ENCODE data around the gene AMOTL1.

DNA sequence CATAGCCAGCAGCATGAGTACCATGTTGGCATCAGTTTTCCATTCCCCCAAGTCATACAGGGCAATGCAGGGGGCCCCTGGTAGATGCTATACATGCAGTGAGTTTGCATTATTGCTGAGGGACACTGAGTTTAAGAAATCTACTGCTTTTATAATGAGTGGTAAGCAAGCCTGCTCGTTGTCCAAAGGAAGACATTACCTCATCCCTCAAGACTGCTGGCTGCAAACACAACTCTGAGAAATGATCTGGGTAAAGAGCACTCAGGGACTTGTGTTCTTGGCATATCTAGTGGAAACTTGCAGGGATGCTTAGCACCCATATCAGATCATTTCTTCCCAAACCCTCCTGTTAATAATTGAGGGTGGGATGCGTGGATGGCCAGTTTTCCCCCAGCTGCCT lies 127.3 kb downstream of the AMOTL1 start:
- no peak for TF ChIP-seq EZH2 (IDR thresholded peaks at IDR 0.05; ENCODE audit: low read length)
- TF ChIP-seq, protein P1, sequence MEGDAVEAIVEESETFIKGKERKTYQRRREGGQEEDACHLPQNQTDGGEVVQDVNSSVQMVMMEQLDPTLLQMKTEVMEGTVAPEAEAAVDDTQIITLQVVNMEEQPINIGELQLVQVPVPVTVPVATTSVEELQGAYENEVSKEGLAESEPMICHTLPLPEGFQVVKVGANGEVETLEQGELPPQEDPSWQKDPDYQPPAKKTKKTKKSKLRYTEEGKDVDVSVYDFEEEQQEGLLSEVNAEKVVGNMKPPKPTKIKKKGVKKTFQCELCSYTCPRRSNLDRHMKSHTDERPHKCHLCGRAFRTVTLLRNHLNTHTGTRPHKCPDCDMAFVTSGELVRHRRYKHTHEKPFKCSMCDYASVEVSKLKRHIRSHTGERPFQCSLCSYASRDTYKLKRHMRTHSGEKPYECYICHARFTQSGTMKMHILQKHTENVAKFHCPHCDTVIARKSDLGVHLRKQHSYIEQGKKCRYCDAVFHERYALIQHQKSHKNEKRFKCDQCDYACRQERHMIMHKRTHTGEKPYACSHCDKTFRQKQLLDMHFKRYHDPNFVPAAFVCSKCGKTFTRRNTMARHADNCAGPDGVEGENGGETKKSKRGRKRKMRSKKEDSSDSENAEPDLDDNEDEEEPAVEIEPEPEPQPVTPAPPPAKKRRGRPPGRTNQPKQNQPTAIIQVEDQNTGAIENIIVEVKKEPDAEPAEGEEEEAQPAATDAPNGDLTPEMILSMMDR (optimal IDR thresholded peaks at IDR 0.05 in 1 of 3, IDR thresholded peaks at IDR 0.05 in 1 of 3, conservative IDR thresholded peaks at IDR 0.05 in 1 of 3; ENCODE audit: extremely low read depth in 1 of 3, insufficient read depth in 2 of 3, low read length in 3 of 3): no peak

Data from keratinocyte (primary cell).